ENCODE results near the gene SEZ6L2. TPM values are rescaled to one million over a fixed set of nuclear protein-coding genes. Genes with fewer than 3 reads are reported as not detected.
"Not testable (repeated sequence)": the region's sequence is repeated elsewhere in the genome, so short reads cannot be mapped to it uniquely, and the experiment has no call there.

The SEZ6L2 gene
- total RNA-seq, 4 donors from 2014 or later, result 1.7 to 14.2 (median 10.6) TPM

DNA sequence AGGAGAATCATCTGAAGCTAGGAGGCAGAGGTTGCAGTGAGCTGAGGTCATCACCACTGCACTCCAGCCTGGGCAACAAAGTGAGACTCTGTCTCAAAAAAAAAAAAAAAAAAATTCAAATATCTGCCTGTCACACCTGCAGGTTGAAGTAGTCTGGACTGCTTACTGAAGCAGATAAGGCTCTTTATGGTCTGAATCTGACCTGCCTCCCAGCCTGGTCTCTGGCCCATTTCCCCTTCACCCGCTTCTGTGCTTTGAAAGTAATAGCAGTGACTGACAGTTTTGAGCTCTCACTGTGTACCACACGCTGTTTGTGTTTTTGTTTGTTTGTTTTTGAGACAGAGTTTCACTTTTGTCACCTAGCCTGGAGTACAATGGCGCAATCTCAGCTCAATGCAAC, 5.8 kb downstream of the SEZ6L2 start:
- peaks cover 0 to 15% (median 0%) of the 10 kb centered on the region in 4 donors for H3K4me1 ChIP-seq
- no peak overlapping the region for H3K4me3 ChIP-seq
- no peak overlapping the region for H3K27ac ChIP-seq
- H3K36me3 ChIP-seq, result no peaks in the 10 kb centered on the region
- no peaks in the 10 kb centered on the region for H3K27me3 ChIP-seq
- H3K9me3 ChIP-seq, result no peaks in the 10 kb centered on the region
- DNase-seq, result no peak
- TF ChIP-seq, protein P1, sequence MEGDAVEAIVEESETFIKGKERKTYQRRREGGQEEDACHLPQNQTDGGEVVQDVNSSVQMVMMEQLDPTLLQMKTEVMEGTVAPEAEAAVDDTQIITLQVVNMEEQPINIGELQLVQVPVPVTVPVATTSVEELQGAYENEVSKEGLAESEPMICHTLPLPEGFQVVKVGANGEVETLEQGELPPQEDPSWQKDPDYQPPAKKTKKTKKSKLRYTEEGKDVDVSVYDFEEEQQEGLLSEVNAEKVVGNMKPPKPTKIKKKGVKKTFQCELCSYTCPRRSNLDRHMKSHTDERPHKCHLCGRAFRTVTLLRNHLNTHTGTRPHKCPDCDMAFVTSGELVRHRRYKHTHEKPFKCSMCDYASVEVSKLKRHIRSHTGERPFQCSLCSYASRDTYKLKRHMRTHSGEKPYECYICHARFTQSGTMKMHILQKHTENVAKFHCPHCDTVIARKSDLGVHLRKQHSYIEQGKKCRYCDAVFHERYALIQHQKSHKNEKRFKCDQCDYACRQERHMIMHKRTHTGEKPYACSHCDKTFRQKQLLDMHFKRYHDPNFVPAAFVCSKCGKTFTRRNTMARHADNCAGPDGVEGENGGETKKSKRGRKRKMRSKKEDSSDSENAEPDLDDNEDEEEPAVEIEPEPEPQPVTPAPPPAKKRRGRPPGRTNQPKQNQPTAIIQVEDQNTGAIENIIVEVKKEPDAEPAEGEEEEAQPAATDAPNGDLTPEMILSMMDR (IDR thresholded peaks at IDR 0.05), result no peak
- no peak for TF ChIP-seq POLR2A (IDR thresholded peaks at IDR 0.05)

DNA sequence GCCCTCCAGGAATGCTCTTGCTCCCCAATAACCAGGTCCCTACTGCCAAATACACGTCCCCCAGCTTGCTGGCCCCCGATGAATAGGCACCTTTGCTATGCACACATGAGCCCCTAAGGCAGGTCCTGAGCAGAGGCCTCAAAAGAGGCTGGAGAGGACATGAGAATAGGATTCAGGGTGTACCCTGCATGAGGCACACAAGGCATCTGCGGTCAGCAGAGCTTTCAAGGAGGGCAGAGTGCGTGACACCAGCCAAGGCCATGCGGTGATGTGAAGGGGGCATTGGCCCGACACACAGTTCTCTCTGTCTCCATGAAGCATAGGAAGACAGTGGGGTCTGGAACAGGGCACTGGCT, 6.9 kb downstream of the SEZ6L2 start:
- Histone ChIP-seq H3K4me1 (peaks cover 0 to 15% (median 0%) of the 10 kb centered on the region in 4 donors), H3K27ac (peak overlapping the region in 1 of 4 donors; percentile 83), H3K9me3 (no peaks in the 10 kb centered on the region), H3K36me3 (no peaks in the 10 kb centered on the region), H3K4me3 (no peak overlapping the region), H3K27me3 (no peaks in the 10 kb centered on the region)
- TF ChIP-seq POLR2A (IDR thresholded peaks at IDR 0.05), result no peak
- TF ChIP-seq, protein P1 (IDR thresholded peaks at IDR 0.05), result no peak
- no peak for DNase-seq

DNA sequence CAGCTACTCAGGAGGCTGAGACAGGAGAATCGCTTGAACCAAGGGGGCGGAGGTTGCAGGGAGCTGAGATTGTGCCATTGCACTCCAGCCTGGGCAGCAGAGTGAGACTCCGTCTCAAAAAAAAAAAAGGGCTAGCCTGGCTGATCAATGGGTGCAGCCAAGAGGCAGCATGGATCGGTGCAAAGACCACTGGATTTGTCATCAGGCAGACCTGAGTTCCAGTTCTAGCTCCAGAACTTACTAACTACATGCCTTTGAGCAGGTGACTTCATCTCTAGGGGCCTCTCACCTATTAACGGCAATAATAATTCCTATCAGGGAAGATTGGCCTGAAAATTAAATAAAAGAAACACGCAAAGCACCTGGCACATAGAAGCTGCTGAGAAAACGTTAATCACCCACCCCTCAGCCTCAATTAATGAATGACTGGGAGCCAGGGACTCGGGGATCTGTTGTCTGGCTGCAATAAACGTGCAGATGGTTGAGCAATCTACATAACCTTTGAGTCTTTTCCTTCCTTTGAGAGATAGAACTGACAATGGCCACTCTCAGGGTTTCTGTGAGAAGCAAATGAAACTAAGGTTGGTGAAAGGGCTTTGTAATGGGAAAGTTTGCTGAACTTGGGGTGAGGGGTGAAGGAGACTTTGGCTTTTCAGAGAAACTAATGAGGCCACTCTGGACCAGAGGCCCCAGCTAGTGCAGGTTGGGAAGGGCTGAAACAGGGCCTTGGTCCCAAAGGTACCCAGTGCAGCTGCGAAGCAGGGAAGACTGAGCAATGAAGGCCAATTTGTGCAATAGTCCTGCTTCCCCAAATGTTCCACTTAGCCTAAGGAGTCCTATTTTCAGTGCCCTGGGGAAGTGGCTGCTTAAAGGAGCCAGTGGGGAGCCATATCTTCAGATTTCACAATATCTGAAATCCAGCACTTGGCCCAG, 7.6 kb downstream of the SEZ6L2 start:
- H3K4me3 ChIP-seq, result no peak overlapping the region
- peak overlapping the region in 2 of 4 donors; percentile 63 to 83 for H3K27ac ChIP-seq
- H3K4me1 ChIP-seq, result peaks cover 0 to 15% (median 0%) of the 10 kb centered on the region in 4 donors
- no peak for DNase-seq
- TF ChIP-seq, protein P1 (IDR thresholded peaks at IDR 0.05), result no peak
- no peak for TF ChIP-seq POLR2A (IDR thresholded peaks at IDR 0.05)
- H3K27me3 ChIP-seq, result no peaks in the 10 kb centered on the region
- H3K9me3 ChIP-seq, result no peaks in the 10 kb centered on the region
- H3K36me3 ChIP-seq, result no peaks in the 10 kb centered on the region

DNA sequence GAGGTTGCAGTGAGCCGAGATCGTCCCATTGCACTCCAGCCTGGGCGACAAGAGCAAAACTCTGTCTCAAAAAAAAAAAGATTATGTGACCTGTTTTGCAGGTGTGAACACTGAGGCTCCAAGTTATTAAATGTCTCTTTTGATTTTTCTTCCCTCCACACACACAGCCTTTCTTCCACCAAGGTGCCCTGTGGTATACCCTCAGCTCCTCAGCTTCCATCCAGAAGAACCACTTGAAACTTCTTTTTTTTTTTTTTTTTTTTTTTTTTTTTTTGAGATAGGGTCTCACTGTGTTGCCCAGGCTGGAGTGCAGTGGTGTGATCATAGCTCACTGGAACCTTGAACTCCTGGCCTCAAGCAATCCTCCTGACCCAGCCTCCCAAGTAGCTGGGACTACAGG, 10.0 kb downstream of the SEZ6L2 start:
- not testable (repeated sequence) for DNase-seq, H3K27me3 ChIP-seq, H3K27ac ChIP-seq, H3K9me3 ChIP-seq, H3K4me3 ChIP-seq, H3K36me3 ChIP-seq
- H3K4me1 ChIP-seq, result peaks cover 0 to 15% (median 0%) of the 10 kb centered on the region in 4 donors

DNA sequence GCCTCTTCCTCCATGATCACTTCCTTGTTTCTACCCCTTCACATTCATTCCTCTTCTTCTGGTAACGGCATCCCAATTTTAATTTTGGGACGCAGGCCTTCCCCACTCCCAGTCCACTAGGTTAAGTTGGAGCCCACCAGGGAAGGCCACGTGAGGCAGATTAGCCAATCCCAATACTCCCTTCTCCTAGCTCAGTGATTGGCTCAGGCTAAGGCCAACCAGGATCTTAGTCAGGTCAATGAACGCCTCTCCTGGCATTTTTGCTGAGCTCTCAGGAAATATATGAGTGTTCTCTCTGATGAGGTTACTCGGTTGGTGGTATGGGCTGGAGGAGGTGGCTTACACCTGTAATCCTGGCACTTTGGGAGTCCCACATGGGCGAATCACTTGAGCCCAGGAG, 15.4 kb downstream of the SEZ6L2 start:
- Histone ChIP-seq H3K27ac (no peak overlapping the region), H3K9me3 (no peaks in the 10 kb centered on the region), H3K4me3 (no peak overlapping the region), H3K27me3 (no peaks in the 10 kb centered on the region), H3K4me1 (no peaks in the 10 kb centered on the region), H3K36me3 (no peaks in the 10 kb centered on the region)
- TF ChIP-seq POLR2A (IDR thresholded peaks at IDR 0.05), result no peak
- TF ChIP-seq, protein P1 (IDR thresholded peaks at IDR 0.05), result no peak
- no peak for DNase-seq

DNA sequence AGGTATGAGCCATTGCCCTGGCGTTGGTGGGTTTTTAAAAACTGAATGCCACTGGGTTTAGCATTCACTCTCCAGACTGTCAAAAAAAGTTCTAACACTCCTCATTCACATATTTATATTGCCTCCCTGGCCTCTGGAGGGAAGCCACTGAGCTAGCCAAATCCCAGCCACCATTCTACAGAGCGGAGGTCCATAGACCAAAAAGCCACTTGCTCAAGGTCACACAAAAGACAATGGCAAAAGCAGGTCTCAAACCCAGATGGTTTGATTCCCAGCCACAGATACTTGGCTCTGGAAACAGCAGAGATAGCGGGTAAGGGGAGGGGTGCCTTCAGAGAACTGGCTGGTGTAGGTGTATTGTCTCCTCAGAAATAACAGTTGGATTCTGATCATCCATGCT, 18.3 kb downstream of the SEZ6L2 start:
- H3K4me1 ChIP-seq, result peaks cover 0 to 5% (median 2%) of the 10 kb centered on the region in 4 donors
- H3K36me3 ChIP-seq, result no peaks in the 10 kb centered on the region
- no peak for TF ChIP-seq POLR2A (IDR thresholded peaks at IDR 0.05)
- TF ChIP-seq, protein P1 (IDR thresholded peaks at IDR 0.05), result no peak
- H3K4me3 ChIP-seq, result no peak overlapping the region
- no peak for DNase-seq
- H3K27ac ChIP-seq, result no peak overlapping the region
- peaks cover 0 to 9% of the 10 kb centered on the region in 2 donors for H3K27me3 ChIP-seq
- no peaks in the 10 kb centered on the region for H3K9me3 ChIP-seq

Measured in Peyer's patch (tissue), 4 donors.